HL-60/S4 (cell line): ENCODE measurements around the gene MSI1.

Experiments
- in situ Hi-C: fragments of 300-500 bp; cut with MboI; formaldehyde crosslinking; loops from 2 replicates; pipeline ENCODE4 v1.14.3; 2022; ENCODE audit warnings: low sequenced_read_pairs

Gene MSI1

DNA sequence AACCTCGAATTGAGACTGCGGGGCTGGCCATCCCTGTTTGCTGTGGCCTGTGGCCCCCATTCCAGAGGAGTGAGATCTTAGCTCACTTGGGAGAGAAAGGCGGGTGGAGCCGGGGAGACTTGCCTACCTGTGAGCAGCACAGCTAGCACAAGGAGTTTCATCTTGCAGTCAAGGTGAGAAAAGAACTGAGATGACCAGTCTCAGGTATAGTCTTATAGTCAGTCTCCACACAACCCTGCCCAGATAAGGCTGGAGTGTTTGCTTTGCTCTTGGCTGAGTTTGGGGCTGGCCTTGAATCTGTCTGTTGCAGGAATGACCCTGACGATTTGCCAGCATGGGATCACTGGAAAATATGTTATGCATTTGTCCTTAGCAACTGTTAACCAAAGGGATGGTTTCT, 41.4 kb downstream of the MSI1 start, which contains the start of gene PLA2G1B:
PLA2G1B (minus strand) TSS at position 187 of the 400 bp plus-strand sequence; CDS start at position 161, 26 bp downstream.
- in situ Hi-C loops: no loop called here

DNA sequence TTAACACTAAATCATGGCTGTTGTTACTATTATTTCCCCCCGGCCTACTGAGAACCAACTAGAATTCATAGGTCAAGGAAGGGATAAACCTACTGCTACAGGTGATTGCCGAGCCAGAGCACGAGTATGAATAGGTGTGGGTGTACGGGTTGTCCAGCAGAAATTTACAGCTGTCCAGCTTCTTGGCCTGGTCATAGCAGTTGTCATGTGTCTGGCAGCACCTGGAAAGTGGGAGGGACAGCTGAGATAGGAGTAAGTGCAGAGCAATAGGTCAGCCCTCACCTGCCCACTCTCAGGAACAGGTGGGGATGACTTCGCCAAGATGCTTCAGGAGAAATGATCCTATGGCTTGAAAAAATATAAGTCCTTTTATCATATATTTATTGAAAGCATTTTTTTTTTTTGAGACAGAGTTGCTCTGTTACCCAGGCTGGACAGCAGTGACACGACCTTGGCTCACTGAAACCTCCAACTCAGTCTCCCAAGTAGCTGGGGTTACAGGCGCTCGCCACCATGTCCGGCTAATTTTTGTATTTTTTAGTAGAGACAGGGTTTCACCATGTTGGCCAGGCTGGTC, 44.0 kb downstream of the MSI1 start:
- in situ Hi-C loops: no loop called here

DNA sequence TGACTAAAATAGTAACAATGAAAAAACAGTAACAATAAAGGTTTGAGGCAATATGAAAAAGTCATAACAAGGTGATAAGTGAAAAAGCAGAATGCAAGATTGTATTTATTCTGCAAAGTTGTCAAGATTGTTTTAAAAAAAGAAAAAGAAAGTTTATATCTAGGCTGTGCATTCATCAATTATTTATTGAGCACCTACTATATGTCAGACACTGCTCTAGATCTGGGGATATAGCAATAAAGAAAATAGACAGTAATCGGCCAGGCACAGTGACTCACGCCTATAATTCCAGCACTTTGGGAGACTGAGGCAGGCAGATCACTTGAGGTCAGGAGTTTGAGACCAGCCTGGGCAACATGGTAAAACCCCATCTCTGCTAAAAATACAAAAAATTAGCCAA, 45.2 kb downstream of the MSI1 start:
- in situ Hi-C loops: no loop called here

DNA sequence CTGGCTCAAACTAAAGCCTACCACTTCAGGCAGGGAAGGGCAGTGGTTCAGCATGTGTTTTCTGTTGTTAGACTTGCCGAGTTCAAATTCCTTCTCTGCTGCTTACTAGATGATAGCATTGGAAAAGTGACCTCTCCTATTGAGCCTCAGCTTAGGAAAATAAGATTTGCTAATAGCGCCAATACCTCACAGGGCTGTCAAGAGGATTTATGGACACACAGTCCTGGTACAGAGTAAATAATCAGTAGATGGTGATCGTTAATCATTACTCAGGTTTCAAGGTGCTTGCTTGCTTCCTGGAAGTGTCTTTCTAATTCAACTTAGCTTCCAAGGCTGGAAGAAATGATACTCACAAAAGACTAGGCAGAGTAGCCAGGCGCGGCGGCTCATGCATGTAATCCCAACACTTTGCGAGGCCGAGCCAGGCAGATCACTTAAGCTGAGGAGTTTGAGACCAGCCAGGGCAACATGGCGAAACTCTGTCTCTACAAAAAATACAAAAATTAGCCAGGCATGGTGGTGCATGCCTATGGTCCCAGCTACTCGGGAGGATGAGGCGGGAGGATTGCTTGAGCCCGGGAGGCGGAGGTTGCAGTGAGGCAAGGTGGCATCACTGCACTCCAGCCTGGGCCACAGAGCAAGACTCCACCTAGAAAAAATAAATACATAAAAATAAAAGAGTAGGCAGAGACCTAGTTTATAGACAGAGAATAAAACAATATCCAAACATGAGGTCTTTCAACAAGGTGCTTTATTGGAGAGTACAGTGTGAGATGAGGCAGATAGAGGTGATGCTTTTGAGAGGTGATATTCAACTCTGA, 47.4 kb downstream of the MSI1 start:
- in situ Hi-C loops: no loop called here

DNA sequence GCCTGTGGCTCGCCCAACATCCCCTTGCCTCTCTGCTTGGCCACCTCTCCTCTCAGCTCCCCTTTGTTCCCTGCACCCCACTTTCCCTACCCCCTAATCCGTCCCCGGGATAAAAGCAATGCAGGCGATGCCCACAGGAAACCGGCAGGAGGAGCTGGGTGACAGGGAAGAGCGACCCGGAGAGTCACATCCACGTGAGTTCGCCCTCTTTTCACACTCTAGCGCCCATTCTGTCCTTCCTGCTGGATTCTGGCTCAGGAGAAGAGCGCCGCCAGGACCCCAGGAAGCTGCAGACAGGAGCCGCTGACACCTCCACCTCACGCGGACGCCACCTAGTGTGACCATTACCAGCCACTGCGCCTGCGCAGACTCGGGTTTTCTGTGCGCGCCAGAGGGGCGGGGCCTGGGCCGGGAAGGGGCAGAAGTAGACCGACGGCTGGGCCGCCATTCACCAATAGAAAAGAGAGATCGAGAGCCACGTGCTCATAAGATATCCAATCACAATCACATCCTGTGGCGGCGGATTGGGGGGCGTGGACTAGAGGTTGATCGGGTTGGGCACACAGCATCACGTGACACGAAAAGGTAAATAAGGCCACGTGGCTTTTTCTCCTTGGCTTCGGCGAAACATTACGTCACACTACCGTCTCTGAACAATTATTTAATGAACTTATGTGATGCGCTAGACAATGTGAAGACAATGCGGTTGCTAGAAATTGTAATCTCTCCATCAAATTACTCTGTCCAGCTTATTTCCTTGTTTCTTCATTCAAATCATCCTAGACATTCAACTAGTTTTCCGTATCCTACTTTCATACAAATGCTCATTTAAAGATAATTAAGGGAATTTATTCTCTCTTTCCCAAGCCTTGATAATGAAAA, 51.5 kb downstream of the MSI1 start:
- in situ Hi-C loops: no loop called here

DNA sequence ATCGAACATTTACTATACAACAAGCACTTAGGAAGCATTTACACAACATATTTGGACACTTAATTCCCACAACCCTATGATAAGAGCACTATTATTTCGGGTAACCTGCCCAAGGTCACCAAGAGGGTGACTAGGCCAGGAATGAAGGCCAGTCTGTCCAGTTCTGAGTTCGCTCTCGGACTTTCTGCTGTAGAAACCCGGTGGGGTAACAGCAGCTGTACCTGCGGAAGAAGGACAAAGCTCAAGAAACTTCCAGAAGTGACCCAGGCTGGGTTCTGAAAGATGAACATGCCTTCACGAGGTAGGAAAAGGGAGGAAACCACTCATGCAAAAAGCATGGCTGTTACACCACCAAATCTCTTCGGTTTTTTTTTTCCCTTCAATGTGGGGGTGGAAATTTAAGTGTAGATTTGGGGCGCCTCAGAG, 52.2 kb downstream of the MSI1 start:
- in situ Hi-C loops: no loop called here

DNA sequence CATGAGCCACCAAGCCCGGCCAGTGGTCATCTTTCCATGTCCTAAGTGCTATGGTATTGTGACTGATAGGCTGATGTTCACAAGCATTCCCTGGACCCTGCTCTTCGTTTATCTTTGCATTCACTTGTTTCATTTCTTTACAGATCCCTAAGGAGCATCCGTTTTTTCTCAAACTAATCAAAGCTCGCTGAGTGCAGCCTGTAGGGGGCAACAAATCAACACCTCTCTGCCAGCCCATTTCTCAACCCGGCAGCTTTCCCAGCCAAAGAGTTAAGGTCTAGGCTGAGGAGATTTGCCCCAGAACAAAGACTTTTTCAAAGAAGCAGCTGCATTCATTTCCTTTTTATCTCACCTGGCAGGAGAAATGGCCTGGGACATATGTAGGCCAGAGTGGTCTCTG, 54.7 kb downstream of the MSI1 start:
- in situ Hi-C loops: no loop called here

DNA sequence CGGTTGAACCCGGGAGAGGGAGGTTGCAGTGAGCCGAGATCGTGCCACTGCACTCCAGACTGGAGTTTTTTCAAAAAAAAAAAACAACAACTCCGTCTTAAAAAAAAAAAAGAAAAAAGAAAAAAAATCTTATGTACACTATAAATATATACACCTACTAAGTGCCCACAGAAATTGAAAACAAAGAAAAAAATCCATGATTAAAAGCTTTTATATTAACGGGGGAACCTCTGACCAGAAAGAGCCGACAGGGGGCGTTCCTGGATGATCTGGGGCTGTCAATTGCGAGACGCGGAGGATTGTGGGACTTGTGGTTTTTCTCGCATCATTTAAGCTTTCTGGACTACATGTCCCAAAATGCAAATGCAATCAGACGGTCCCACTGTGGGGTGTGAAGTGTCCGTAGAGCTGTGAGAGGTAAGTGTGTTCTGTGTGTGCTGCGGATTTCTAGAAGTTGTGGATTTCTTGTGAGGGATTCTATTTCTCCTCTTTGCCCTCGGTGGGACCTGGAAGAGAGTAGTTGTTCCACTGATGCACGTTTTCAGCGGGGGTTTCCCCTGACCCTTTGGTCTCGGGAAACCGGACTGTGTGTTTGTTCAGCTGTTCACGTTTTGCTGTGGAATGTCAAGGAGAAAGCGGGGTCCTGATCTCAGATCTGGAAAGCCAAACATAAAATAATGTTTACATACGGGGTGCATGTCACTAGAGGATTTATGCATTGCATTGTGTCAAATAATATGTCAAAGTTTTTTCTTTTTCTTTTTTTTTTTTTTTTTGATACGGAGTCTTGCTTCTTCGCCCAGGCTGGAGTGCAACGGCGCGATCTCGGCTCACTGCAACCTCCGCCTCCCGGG, 66.8 kb downstream of the MSI1 start, which contains the start of gene SIRT4:
SIRT4 (plus strand) TSS at position 360 of the 854 bp plus-strand sequence. CDS start 1,241 bp downstream, outside the sequence.
- in situ Hi-C loops: no loop called here

DNA sequence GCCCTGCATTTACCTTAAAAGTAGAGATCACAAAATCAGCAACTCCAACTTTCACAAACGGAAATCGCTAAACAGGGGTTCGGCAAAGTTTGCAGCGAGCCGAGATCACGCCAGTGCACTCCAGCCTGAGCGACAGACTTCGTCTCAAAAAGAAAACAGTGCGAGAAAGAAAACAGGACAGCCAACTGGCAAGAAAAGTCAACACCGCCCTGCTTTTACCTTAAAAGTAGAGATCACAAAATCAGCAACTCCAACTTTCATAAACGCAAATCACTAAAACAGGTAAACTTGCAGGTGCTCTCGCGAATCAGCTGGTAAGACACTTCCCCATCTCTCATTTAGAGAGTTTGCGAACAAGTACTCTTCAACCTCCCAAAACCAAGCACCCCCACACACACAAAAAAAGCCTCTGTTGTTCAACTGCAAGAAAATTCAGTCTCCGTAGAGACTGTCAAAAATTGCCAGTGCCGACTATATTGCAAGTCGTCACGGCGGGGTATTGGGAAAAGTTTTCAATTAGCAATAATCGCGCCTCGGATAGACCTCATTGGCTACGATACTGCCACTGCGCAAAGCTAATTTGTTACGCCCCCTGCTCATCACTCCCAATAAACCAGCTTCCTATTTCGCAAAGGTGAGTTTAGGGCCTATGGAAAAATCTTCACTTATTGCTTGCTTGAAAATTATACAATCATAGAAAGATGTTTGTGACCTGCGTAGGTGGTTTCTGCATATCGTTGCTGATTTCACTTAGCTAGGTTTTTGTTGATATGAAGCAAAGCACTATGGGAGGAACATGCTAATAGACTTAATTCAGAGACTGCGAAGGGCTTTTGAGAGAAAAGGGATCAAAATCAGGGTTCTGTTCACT, 76.1 kb downstream of the MSI1 start, which contains the start of gene RNU4-1:
RNU4-1 (minus strand) TSS at position 577 of the 871 bp plus-strand sequence.
- in situ Hi-C loops: no loop called here

DNA sequence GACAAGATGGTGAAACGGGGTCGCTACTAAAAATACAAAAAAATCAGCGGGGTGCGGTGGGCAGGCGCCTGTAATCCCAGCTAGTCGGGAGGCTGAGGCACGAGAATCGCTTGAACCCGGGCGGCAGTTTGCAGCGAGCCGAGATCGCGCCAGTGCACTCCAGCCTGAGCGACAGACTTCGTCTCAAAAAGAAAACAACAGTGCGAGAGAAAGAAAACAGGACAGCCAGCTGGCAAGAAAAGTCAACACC, 76.6 kb downstream of the MSI1 start:
- in situ Hi-C loops: no loop called here
